C4-2B (cell line): ENCODE data around the gene AGMAT.

ENCODE experiments used
- ZFX ChIP-seq: fragments of 450-650 bp; IDR thresholded peaks from 2 replicates; pipeline ENCODE4 v1.6.1; 2017
- TF ChIP-seq, protein P1 (sequence below): fragments of 450-650 bp; conservative IDR thresholded peaks from 2 replicates; pipeline ENCODE4 v1.5.1; 2017; ENCODE audit warnings: mild to moderate bottlenecking

DNA sequence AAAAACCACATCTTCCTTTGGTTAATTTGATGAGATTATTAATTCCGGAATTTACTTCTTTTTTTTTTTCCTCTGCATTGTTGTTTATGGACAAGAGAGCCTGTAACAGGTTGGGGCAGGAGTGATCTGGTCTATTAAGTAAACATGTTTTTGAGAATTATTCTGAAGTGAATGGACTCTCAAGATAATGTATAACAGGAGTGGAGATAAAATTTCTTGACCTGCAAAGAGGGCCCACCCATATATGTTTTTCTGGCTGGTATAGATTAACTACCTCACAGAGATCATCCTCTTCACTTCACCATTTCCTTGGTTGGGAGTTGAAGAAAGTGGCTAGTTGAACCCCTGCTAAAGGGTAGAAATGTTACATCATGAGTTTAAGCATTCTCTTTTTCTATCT, 43.2 kb upstream of the AGMAT start:
- TF ChIP-seq, protein P1, sequence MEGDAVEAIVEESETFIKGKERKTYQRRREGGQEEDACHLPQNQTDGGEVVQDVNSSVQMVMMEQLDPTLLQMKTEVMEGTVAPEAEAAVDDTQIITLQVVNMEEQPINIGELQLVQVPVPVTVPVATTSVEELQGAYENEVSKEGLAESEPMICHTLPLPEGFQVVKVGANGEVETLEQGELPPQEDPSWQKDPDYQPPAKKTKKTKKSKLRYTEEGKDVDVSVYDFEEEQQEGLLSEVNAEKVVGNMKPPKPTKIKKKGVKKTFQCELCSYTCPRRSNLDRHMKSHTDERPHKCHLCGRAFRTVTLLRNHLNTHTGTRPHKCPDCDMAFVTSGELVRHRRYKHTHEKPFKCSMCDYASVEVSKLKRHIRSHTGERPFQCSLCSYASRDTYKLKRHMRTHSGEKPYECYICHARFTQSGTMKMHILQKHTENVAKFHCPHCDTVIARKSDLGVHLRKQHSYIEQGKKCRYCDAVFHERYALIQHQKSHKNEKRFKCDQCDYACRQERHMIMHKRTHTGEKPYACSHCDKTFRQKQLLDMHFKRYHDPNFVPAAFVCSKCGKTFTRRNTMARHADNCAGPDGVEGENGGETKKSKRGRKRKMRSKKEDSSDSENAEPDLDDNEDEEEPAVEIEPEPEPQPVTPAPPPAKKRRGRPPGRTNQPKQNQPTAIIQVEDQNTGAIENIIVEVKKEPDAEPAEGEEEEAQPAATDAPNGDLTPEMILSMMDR: no peak
- TF ChIP-seq ZFX: no peak
